ENCODE measurements around the gene TPRX2.

DNA sequence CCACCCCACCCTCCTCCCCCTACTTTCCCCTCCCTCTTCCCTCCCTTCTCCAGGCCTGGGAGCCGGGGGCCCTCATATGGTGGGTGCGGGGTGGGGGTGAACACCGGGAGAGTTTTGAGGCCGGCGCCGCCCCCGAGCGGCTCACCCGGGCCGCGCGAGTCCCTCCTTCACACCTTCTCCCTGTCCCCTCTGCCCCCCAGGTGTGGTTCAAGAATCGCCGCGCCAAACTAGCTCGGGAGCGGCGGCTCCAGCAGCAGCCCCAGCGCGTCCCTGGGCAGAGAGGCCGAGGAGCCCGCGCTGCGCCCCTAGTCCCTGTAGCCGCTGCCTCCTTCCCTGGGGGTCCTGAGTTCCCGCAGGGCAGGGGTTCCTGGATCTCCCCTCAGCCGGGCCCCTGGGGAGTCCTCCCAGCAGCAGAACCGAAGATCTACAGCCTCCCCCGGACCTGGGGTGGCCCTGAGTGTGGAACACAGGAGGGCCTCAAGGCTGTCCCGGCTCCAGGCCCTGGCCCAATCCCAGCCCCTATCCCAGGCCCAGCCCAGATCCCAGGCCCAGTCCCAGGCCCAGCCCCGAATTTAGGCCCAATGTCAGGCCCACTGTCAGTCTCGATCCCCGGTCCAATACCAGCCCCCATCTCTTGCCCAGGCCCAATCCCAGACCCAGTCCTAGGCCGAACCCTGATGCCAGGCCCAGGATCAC is 1.7 kb downstream of the TPRX2 start:
- TF ChIP-seq CTCF (IDR thresholded peaks at IDR 0.05): no peak
- TF ChIP-seq POLR2A (IDR thresholded peaks at IDR 0.05): no peak

Data from uterus (tissue), 2 donors.